HCT116 (cell line): ENCODE measurements around the gene EPGN. TPM values are rescaled to one million over a fixed set of nuclear protein-coding genes. Genes with fewer than 3 reads are reported as not detected.

Experiments
- ATAC-seq: fragments of 200-7000 bp; cut with Tn5 transposase; 2 replicates; pipeline ENCODE4 v1.9.1; 2020; ENCODE audit warnings: mild to moderate bottlenecking, moderate library complexity
- BruUV-seq: library from RNA; stranded (reverse); fragments of 400-500 nt; replicated peaks from 2 replicates; lab custom pipeline; 2021; lab: Mats Ljungman, UMichigan
- CTCF ChIA-PET: fragments of 300-600 bp; sonication (Branson Sonifier 250); formaldehyde crosslinking; loops from one replicate; lab custom pipeline; 2021; ENCODE audit warnings: antibody characterized with exemption; lab: Charles Lee
- POLR2A ChIA-PET: fragments of 300-600, 350-600 bp; sonication (Branson Sonifier 250); formaldehyde crosslinking; loops from one replicate; lab custom pipeline; 2021; ENCODE audit warnings: antibody characterized with exemption; lab: Charles Lee
- RAD21 ChIA-PET, 2 experiments: fragments of 300-600 bp; sonication (Branson Sonifier 250); formaldehyde crosslinking; loops; one replicate each; lab custom pipeline; 2023; ENCODE audit warnings: low total read pairs in 2 of 2; ENCODE audit not compliant: uncharacterized antibody in 2 of 2, unreplicated experiment in 2 of 2, low non-redundant PET in 1 of 2; lab: Charles Lee
- DNase-seq: peaks from one replicate; pipeline ENCODE4 v3.0.0-alpha.2; 2010; ENCODE audit warnings: low read depth, low spot score
- H2AFZ ChIP-seq: fragments of 200-600 bp; shearing (Covaris generic), sonication (generic); 2 replicates; pipeline ENCODE4 v1.6.1; 2017; ENCODE audit warnings: low read depth, mixed run types, mixed read lengths, antibody characterized with exemption, low read length; ENCODE audit not compliant: poor library complexity, severe bottlenecking
- H3K27ac ChIP-seq: 2 replicates; pipeline ENCODE4 v1.5.1; 2012; ENCODE audit warnings: low read depth, low read length
- H3K27me3 ChIP-seq: fragments of 200-600 bp; sonication (generic); 2 replicates; pipeline ENCODE4 v1.6.1; 2016; ENCODE audit warnings: mixed run types, low read length, mixed read lengths; ENCODE audit not compliant: insufficient read depth
- H3K36me3 ChIP-seq, 2 experiments: fragments of 200-500 bp in 1 of 2; fragments of 200-600 bp in 1 of 2; sonication (Bioruptor generic) in 1 of 2; sonication (generic) in 1 of 2; 2 replicates each; pipeline versions ENCODE4 v1.5.1 to v1.6.1; 2014 to 2016; ENCODE audit warnings: low read length in 2 of 2, inconsistent platforms in 1 of 2, mixed read lengths in 1 of 2, mixed run types in 1 of 2; ENCODE audit not compliant: insufficient read depth in 2 of 2, control insufficient read depth in 1 of 2
- H3K4me1 ChIP-seq, 2 experiments: fragments of 200-600 bp in 1 of 2; sonication (generic) in 1 of 2; 2 replicates each; pipeline versions ENCODE4 v1.5.1 to v1.6.1; 2012 to 2017; ENCODE audit warnings: low read length in 2 of 2, inconsistent platforms in 1 of 2, mild to moderate bottlenecking in 1 of 2, mixed read lengths in 1 of 2, mixed run types in 1 of 2, moderate library complexity in 1 of 2; ENCODE audit not compliant: insufficient read depth in 2 of 2, control insufficient read depth in 1 of 2
- H3K4me2 ChIP-seq: fragments of 200-600 bp; sonication (generic); 2 replicates; pipeline ENCODE4 v1.6.1; 2017; ENCODE audit warnings: mixed run types, low read length, mixed read lengths
- H3K4me3 ChIP-seq, 2 experiments: fragments of 200-600 bp in 1 of 2; sonication (generic) in 1 of 2; replicated peaks in 1 of 2; 2 replicates each; pipeline ENCODE4 v1.5.1; 2011 to 2016; ENCODE audit warnings: low read length in 2 of 2, control low read depth in 1 of 2, low read depth in 1 of 2, mild to moderate bottlenecking in 1 of 2, mixed read lengths in 1 of 2, mixed run types in 1 of 2
- H3K79me2 ChIP-seq: fragments of 200-600 bp; sonication (generic); 2 replicates; pipeline ENCODE4 v1.6.1; 2017; ENCODE audit warnings: mild to moderate bottlenecking, mixed run types, low read length, moderate library complexity, mixed read lengths; ENCODE audit not compliant: insufficient read depth
- H3K9ac ChIP-seq: fragments of 200-600 bp; sonication (generic); 2 replicates; pipeline ENCODE4 v1.6.1; 2016; ENCODE audit warnings: low read length, mixed read lengths
- H3K9me2 ChIP-seq: fragments of 200-600 bp; sonication (generic), shearing (Covaris generic); 2 replicates; pipeline ENCODE4 v1.6.1; 2017; ENCODE audit warnings: mixed run types, mild to moderate bottlenecking, moderate library complexity; ENCODE audit not compliant: insufficient read depth
- H3K9me3 ChIP-seq, 2 experiments: fragments of 200-500 bp in 1 of 2; fragments of 200-600 bp in 1 of 2; sonication (Bioruptor generic) in 1 of 2; sonication (generic) in 1 of 2; 2 replicates each; pipeline ENCODE4 v1.6.1; 2014 to 2017; ENCODE audit warnings: low read length in 2 of 2, mixed read lengths in 2 of 2, inconsistent platforms in 1 of 2, low read depth in 1 of 2, mild to moderate bottlenecking in 1 of 2, mixed run types in 1 of 2, moderate library complexity in 1 of 2; ENCODE audit not compliant: control insufficient read depth in 1 of 2, insufficient read depth in 1 of 2
- H4K20me1 ChIP-seq: fragments of 200-600 bp; sonication (generic), shearing (Covaris generic); 2 replicates; pipeline ENCODE4 v1.6.1; 2017; ENCODE audit warnings: mixed run types, mild to moderate bottlenecking, moderate library complexity; ENCODE audit not compliant: insufficient read depth
- CTCF ChIP-seq, 3 experiments: fragments of 200-600 bp in 1 of 3; sonication (generic) in 1 of 3; IDR thresholded peaks in 2 of 3; conservative IDR thresholded peaks in 1 of 3; 2 replicates each; pipeline ENCODE4 v1.5.1; 2012 to 2017; ENCODE audit warnings: low read depth in 2 of 3, low read length in 2 of 3, antibody characterized with exemption in 1 of 3, borderline replicate concordance in 1 of 3, control low read depth in 1 of 3, mild to moderate bottlenecking in 1 of 3, mixed read lengths in 1 of 3, mixed run types in 1 of 3, moderate library complexity in 1 of 3; ENCODE audit not compliant: insufficient read depth in 1 of 3
- EGR1 ChIP-seq: IDR thresholded peaks from 2 replicates; pipeline ENCODE4 v1.6.1; 2012; ENCODE audit warnings: low read depth
- ELF1 ChIP-seq: IDR thresholded peaks from 2 replicates; pipeline ENCODE4 v1.6.1; 2012; ENCODE audit warnings: low read depth, borderline replicate concordance
- RAD21 ChIP-seq: IDR thresholded peaks from 2 replicates; pipeline ENCODE4 v1.6.1; 2012; ENCODE audit warnings: low read depth, mild to moderate bottlenecking
- SP1 ChIP-seq: IDR thresholded peaks from 2 replicates; pipeline ENCODE4 v1.6.1; 2012; ENCODE audit warnings: low read depth
- TCF7L2 ChIP-seq: IDR thresholded peaks from 2 replicates; pipeline ENCODE4 v1.7.0; 2011; ENCODE audit warnings: borderline replicate concordance, inconsistent platforms; ENCODE audit not compliant: insufficient read depth, insufficient read length; ENCODE audit errors: extremely low read depth
- ZFX ChIP-seq: fragments of 450-650 bp; IDR thresholded peaks from 2 replicates; pipeline ENCODE4 v1.6.1; 2017
- intact Hi-C: fragments of 100-400 bp; cut with micrococcal nuclease; formaldehyde crosslinking; loops from 2 replicates; pipeline ENCODE4 v1.10.0; 2022
- total RNA-seq: library from RNA; stranded (reverse); gene quantifications from one replicate; pipeline ENCODE4 v1.2.1, GENCODE V29; 2021; ENCODE audit not compliant: unreplicated experiment

The EPGN gene
- total RNA-seq, 1 experiment from 2014 or later, result 1.5 TPM

- ChIA-PET POLR2A (interaction anchor here (1.0 to 1.7 kb wide), 2 partner anchors 11 to 33 kb away, joined by 3 to 6 read pairs; no protein-coding TSS in a partner anchor), RAD21 (interaction anchor here in 1 of 2 experiments (1.0 kb wide), 1 partner anchor 40 kb away, joined by 3 read pairs; no protein-coding TSS in a partner anchor)
- peak; percentile 63 for ATAC-seq
These were observed 39.6 kb upstream of the EPGN start for GRCh38 chr4:74268643-74269042.

More at GRCh38 chr4:74268643-74269042, 39.6 kb upstream of the EPGN start:
- H3K79me2 ChIP-seq, result no peaks in the 10 kb centered on the region
- H3K9ac ChIP-seq, result peak overlapping the region; percentile 12
- no peaks in the 10 kb centered on the region for H4K20me1 ChIP-seq
- H3K4me3 ChIP-seq, result peak overlapping the region in 1 of 2 experiments; percentile 36; a peak in 1 of 4 replicates
- H3K36me3 ChIP-seq, result no peaks in the 10 kb centered on the region
- no peaks in the 10 kb centered on the region for H3K9me2 ChIP-seq
- intact Hi-C loops, result loop anchor here (5.0 kb wide), 1 partner anchor 36 kb away; no protein-coding TSS in a partner anchor
- H3K27ac ChIP-seq, result peak overlapping the region; percentile 90; the same call in 1 of the 2 replicates
- H3K27me3 ChIP-seq, result no peaks in the 10 kb centered on the region
- no peak for DNase-seq
- no TSS peak for BruUV-seq
- no peak overlapping the region for H2AFZ ChIP-seq
- peak overlapping the region; percentile 67 for H3K4me2 ChIP-seq
- H3K9me3 ChIP-seq, result no peaks in the 10 kb centered on the region
- no peak for TF ChIP-seq RAD21
- TF ChIP-seq ZFX, result no peak
- TF ChIP-seq CTCF (IDR thresholded peaks at IDR 0.05 in 2 of 3, conservative IDR thresholded peaks at IDR 0.05 in 1 of 3; ENCODE audit: borderline replicate concordance in 1 of 3, insufficient read depth in 1 of 3, low read depth in 2 of 3, low read length in 2 of 3), result no peak
- TF ChIP-seq ELF1, result no peak
- TF ChIP-seq SP1, result peak; percentile 19; the same call in 1 of the 2 replicates
- TF ChIP-seq EGR1, result no peak
- TF ChIP-seq TCF7L2, result no peak
- CTCF ChIA-PET, result no interaction called here
- peaks cover 20 to 48% of the 10 kb centered on the region in 2 experiments for H3K4me1 ChIP-seq
